ENCODE results near the gene TBC1D22A. TPM values are rescaled to one million over a fixed set of nuclear protein-coding genes. Genes with fewer than 3 reads are reported as not detected.

The TBC1D22A gene
- total and polyA plus RNA-seq, 2 experiments from 2014 or later, result 9.6 to 13.3 TPM

GRCh38 chr22:47191671-47192650 is 429.5 kb downstream of the TBC1D22A start:
- Histone ChIP-seq H3K9me2 (ENCODE audit: insufficient read depth) (no peaks in the 10 kb centered on the region), H3K36me3 (ENCODE audit: insufficient read depth) (no peaks in the 10 kb centered on the region), H3F3A (replicated peaks; ENCODE audit: low read depth) (no peaks in the 10 kb centered on the region), H3K27me3 (ENCODE audit: insufficient read depth) (no peaks in the 10 kb centered on the region), H3K27ac (ENCODE audit: low read depth) (no peak overlapping the region), H4K20me1 (replicated peaks; ENCODE audit: insufficient read depth) (no peaks in the 10 kb centered on the region), H2AFZ (no peak overlapping the region), H3K4me1 (ENCODE audit: insufficient read depth) (no peaks in the 10 kb centered on the region), H3K4me3 (no peak overlapping the region), H3K4me2 (no peak overlapping the region), H3K79me2 (replicated peaks; ENCODE audit: insufficient read depth) (no peaks in the 10 kb centered on the region)
- no peak overlapping the region; the same call in 2 of the 3 replicates for H3K4me3 Mint-ChIP-seq
- ATAC-seq, result no peak
- peaks cover 4% of the 10 kb centered on the region for H3K27me3 Mint-ChIP-seq (ENCODE audit: insufficient read depth, low read depth, poor library complexity)
- no peak for DNase-seq (ENCODE audit: low spot score)
- no peaks in the 10 kb centered on the region; the same call in 2 of the 3 replicates for H3K4me1 Mint-ChIP-seq
- no peak overlapping the region for H3K27ac Mint-ChIP-seq
- no peak for TF ChIP-seq EZH2phosphoT487 (IDR thresholded peaks at IDR 0.05; ENCODE audit: unreplicated experiment)
- TF ChIP-seq STAT1 (IDR thresholded peaks at IDR 0.05; ENCODE audit: unreplicated experiment), result no peak
- TF ChIP-seq CTCF (conservative IDR thresholded peaks at IDR 0.05; ENCODE audit: low read depth in 2 of 2), result no peak
- no peak for TF ChIP-seq CREB1 (CRISPR knock-in tag; IDR thresholded peaks at IDR 0.05; ENCODE audit: low read depth)
- TF ChIP-seq NANOG (IDR thresholded peaks at IDR 0.05; ENCODE audit: borderline replicate concordance), result no peak
- no peak for TF ChIP-seq EZH2 (IDR thresholded peaks at IDR 0.05; ENCODE audit: low read depth, unreplicated experiment)
- no peak for TF ChIP-seq ZNF114 (CRISPR knock-in tag; IDR thresholded peaks at IDR 0.05)
- TF ChIP-seq ETS1 (IDR thresholded peaks at IDR 0.05), result no peak
- no peak for TF ChIP-seq POLR2AphosphoS5 (IDR thresholded peaks at IDR 0.05; ENCODE audit: low read depth)
- no peak for TF ChIP-seq ZNF462 (CRISPR knock-in tag; IDR thresholded peaks at IDR 0.05)
- TF ChIP-seq REST (IDR thresholded peaks at IDR 0.05; ENCODE audit: unreplicated experiment), result no peak
- H3K9me3 Mint-ChIP-seq, result peaks cover 82% of the 10 kb centered on the region
- peaks cover 19% of the 10 kb centered on the region for H3K36me3 Mint-ChIP-seq (ENCODE audit: low read depth)
